ENCODE measurements around the gene SLIT3.

The SLIT3 gene

DNA sequence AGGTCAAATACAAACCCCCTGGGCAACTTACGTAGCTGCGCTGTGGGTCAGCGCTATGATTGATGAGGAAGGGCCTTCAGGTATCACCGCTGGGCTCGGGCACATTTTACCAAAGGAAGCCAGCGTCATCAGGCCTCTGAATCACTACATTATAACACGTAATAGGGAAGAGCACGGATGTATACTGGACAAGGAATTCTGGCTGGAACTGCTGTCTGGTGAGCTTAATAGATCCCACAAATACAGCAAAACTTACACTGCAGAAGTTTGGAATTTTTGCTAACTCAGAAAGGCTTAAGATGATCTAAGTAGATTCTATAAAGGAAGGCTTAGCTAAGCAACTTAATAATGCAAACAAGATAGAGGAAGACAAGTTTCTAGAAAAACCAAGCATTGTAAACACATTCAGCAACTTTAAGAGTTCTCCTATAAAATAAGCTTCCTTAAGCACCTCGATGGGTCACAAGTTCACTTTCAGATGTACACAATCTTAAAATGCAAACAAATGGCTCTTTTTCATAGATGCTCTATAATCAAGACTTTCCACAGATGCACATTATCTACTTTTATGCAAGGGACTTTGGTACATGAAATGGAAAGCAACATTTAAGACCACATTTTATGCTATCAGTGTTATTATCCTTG is 361.7 kb downstream of the SLIT3 start:
- no peak for DNase-seq (ENCODE audit: low read depth)
- no peak overlapping the region for H3K4me3 ChIP-seq (replicated peaks; ENCODE audit: low read depth, low read length)

DNA sequence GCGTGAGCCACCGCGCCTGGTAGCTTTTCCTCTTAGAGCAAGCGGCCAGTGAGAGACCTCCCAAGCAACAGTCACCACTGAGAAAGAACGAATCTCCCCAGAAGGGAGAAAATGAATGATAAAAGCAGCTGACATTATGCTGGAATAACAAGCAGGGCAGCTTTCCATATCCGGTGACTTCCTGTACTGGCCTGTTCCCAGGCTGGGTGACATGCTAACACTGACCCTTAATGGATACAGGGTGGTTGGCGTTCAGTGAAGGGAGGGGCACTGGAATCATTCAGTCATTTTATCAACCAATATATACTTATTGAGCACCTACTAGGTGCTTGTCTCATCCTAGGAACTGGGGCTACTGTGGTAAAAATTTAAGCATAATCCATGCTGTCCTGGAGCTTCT is 364.4 kb downstream of the SLIT3 start:
- TF ChIP-seq, protein P1, sequence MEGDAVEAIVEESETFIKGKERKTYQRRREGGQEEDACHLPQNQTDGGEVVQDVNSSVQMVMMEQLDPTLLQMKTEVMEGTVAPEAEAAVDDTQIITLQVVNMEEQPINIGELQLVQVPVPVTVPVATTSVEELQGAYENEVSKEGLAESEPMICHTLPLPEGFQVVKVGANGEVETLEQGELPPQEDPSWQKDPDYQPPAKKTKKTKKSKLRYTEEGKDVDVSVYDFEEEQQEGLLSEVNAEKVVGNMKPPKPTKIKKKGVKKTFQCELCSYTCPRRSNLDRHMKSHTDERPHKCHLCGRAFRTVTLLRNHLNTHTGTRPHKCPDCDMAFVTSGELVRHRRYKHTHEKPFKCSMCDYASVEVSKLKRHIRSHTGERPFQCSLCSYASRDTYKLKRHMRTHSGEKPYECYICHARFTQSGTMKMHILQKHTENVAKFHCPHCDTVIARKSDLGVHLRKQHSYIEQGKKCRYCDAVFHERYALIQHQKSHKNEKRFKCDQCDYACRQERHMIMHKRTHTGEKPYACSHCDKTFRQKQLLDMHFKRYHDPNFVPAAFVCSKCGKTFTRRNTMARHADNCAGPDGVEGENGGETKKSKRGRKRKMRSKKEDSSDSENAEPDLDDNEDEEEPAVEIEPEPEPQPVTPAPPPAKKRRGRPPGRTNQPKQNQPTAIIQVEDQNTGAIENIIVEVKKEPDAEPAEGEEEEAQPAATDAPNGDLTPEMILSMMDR (IDR thresholded peaks at IDR 0.05; ENCODE audit: low read length, missing control alignments), result no peak
- no peak overlapping the region for H3K4me3 ChIP-seq (replicated peaks; ENCODE audit: low read depth, low read length)
- no peak for DNase-seq (ENCODE audit: low read depth)

More for the DNA sequence above, 361.7 kb downstream of the SLIT3 start:
- TF ChIP-seq, protein P1 (IDR thresholded peaks at IDR 0.05; ENCODE audit: low read length, missing control alignments), result no peak

DNA sequence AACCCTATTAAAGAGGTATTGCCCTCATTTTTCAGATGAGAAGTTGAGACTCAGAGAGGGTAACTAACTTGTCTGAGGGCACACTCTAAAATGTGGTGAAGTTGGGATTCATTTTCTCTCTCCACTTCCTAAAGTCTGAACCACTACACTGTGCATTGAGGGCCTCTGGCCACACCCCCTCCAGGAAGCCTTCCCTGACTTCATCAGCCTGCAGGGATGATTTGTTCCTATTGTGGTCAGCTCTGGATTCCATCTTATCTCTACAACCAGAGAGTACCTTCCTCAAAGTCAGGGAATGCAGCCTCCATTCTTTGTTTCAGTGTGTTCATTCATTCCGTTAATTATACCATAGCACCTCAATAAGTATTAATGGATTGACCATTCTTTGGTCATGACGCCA is 365.8 kb downstream of the SLIT3 start:
- no peak for DNase-seq (ENCODE audit: low read depth)
- TF ChIP-seq, protein P1 (IDR thresholded peaks at IDR 0.05; ENCODE audit: low read length, missing control alignments), result no peak

DNA sequence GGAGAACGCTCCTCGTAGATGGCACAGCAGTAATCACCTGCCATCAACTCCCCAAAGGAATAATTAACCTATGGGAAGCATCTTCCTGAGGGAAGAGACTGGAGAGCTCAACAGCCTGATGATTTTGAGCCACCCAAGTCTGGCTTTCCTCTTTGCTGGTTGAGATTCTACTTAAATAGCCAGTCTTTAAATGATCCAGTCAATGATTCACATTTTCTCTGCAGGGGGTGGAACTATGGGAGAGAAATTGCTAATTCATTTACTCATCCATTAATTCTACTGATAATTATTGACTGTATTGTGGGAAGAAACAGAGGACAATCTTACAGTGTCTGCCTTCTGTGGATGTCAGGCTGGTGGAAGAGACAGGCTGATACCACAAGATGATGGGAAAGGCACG is 366.8 kb downstream of the SLIT3 start:
- no peak for DNase-seq (ENCODE audit: low read depth)
- H3K4me3 ChIP-seq (replicated peaks; ENCODE audit: low read depth, low read length), result no peak overlapping the region
- TF ChIP-seq, protein P1 (IDR thresholded peaks at IDR 0.05; ENCODE audit: low read length, missing control alignments), result no peak

More for the DNA sequence above, 365.8 kb downstream of the SLIT3 start:
- no peak overlapping the region for H3K4me3 ChIP-seq (replicated peaks; ENCODE audit: low read depth, low read length)

DNA sequence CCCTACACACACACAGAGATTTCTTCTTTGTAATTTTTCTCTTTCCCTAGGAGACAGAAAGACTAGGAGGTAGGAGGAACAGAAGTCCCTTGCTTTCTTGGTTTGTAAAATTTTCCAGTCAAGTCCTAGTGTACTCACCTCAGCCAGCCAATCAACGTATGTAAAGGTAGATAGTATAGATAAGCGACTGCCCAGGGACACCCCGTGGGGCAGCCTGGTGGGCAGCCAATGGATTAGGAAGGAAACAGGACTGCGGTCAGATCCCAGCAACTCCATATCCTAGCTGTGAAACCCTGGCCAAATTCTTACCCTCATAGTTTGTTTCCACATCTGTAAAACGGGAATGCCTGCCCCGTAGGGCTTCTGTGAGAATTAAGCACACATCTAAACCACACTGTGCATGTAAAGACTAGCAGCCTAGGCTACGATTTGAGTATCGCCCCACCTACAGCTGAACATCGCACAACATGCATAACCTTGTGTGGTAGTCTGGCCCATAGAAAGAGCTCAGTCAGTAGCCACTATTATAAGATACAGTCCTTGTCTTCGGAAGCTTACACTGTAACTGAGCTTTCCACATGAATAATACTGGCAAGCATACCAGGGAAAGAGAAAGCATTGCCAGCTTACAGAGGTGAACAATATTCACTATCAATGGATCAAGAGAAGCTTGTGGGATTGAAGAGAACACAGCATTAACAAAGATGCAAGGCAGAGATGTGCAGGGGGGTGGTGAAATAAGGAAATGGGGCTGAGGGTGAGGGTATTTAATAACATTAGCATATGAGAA is 368.3 kb downstream of the SLIT3 start:
- H3K4me3 ChIP-seq (replicated peaks; ENCODE audit: low read depth, low read length), result no peak overlapping the region
- TF ChIP-seq, protein P1 (IDR thresholded peaks at IDR 0.05; ENCODE audit: low read length, missing control alignments), result no peak
- no peak for DNase-seq (ENCODE audit: low read depth)

DNA sequence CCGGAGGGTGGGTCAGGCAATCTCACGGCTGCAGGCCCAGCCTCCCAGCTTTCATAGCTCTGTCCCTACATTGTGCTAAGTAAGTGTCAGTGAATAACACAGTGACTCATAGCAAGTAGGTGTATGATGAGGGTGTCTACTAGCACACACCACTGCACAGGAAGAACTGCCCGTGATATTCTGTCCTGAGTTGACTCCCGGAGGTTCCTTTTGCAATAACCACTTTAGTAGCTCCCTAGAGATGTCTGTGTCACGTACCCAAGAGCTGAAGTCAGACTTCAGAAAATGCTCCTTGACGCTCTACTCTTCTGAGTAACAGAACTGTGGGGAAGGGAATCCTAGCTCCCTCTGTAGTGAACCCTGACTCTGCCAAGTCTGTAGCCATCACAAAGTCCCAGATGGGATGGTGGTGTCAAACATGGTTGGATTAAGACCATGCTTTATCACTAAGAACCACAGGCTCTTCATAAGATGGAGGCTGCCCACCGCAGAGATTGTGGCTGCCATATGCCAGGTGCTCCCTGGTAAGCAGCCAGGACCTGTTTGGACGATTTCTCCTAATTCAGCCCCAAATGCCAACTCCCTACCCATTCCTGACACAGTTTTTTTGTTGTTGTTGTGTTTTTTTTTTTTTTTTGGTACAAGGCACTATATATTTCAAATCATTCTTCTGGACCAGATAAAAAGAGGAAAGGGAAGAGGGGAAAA is 369.1 kb downstream of the SLIT3 start:
- DNase-seq (ENCODE audit: low read depth), result peak; percentile 55

More for the DNA sequence above, 369.1 kb downstream of the SLIT3 start:
- H3K4me3 ChIP-seq (replicated peaks; ENCODE audit: low read depth, low read length), result no peak overlapping the region
- TF ChIP-seq, protein P1 (IDR thresholded peaks at IDR 0.05; ENCODE audit: low read length, missing control alignments), result no peak

Data from fibroblast of pulmonary artery (primary cell).